HEK293 (cell line): Measurements from ENCODE around the gene DCAF15.

Experiments used
- CTCF ChIA-PET: fragments of 350-600 bp; formaldehyde crosslinking; extraction: SDS; loops from one replicate; lab custom pipeline; 2021; ENCODE audit warnings: antibody characterized with exemption; lab: Yijun Ruan, JAX
- POLR2A ChIA-PET: fragments of 300-600 bp; formaldehyde crosslinking; extraction: SDS; loops from one replicate; lab custom pipeline; 2020; ENCODE audit warnings: antibody characterized with exemption, inconsistent platforms; lab: Yijun Ruan, JAX
- H3K27ac ChIP-seq: fragments of 200-500 bp; sonication (Bioruptor generic); 2 replicates; pipeline ENCODE4 v1.5.1; 2014; ENCODE audit warnings: low read depth, low read length, control low read depth, inconsistent platforms; ENCODE audit errors: extremely low read depth
- H3K36me3 ChIP-seq, 2 experiments: fragments of 200-500 bp in 1 of 2; sonication (Bioruptor generic) in 1 of 2; 1 replicate in 1 of 2; 2 replicates in 1 of 2; pipeline ENCODE4 v1.5.1; 2014 to 2017; ENCODE audit warnings: inconsistent platforms in 2 of 2, low read length in 2 of 2; ENCODE audit not compliant: control insufficient read depth in 2 of 2, insufficient read depth in 1 of 2
- H3K4me1 ChIP-seq: fragments of 200-500 bp; sonication (Bioruptor generic); 2 replicates; pipeline ENCODE4 v1.5.1; 2014; ENCODE audit warnings: mild to moderate bottlenecking, low read length, inconsistent platforms; ENCODE audit not compliant: control insufficient read depth, insufficient read depth
- H3K4me3 ChIP-seq: 2 replicates; pipeline ENCODE4 v1.5.1; 2011; ENCODE audit warnings: low read depth, mild to moderate bottlenecking, control low read depth, low read length, moderate library complexity
- H3K9me3 ChIP-seq: fragments of 200-500 bp; sonication (Bioruptor generic); 2 replicates; pipeline ENCODE4 v1.5.1; 2014; ENCODE audit warnings: low read depth, low read length, inconsistent platforms; ENCODE audit not compliant: control insufficient read depth, insufficient read depth
- BCL11B ChIP-seq: fragments of 450-650 bp; formaldehyde crosslinking; IDR thresholded peaks from 2 replicates; pipeline ENCODE4 v1.5.1; 2016; ENCODE audit warnings: low read depth, missing biosample characterization, missing genetic modification characterization
- ELK4 ChIP-seq: IDR thresholded peaks from 2 replicates; pipeline ENCODE4 v1.6.1; 2011; ENCODE audit warnings: mild to moderate bottlenecking, low read depth, low read length, borderline replicate concordance
- HIC1 ChIP-seq: fragments of 450-650 bp; formaldehyde crosslinking; IDR thresholded peaks from 2 replicates; pipeline ENCODE4 v1.5.1; 2016; ENCODE audit warnings: missing biosample characterization, missing genetic modification characterization
- PATZ1 ChIP-seq: fragments of 450-650 bp; formaldehyde crosslinking; IDR thresholded peaks from 2 replicates; pipeline ENCODE4 v1.5.1; 2016; ENCODE audit warnings: missing biosample characterization, missing genetic modification characterization
- PRDM6 ChIP-seq: fragments of 450-650 bp; formaldehyde crosslinking; IDR thresholded peaks from 2 replicates; pipeline ENCODE4 v1.5.1; 2017; ENCODE audit warnings: missing biosample characterization, missing genetic modification characterization
- REST ChIP-seq: fragments of 450-650 bp; formaldehyde crosslinking; IDR thresholded peaks from 2 replicates; pipeline ENCODE4 v1.5.1; 2016; ENCODE audit warnings: missing biosample characterization, missing genetic modification characterization
- SP2 ChIP-seq: fragments of 450-650 bp; formaldehyde crosslinking; IDR thresholded peaks from 2 replicates; pipeline ENCODE4 v1.5.1; 2016; ENCODE audit warnings: missing biosample characterization, missing genetic modification characterization
- ZBTB7A ChIP-seq: fragments of 450-650 bp; formaldehyde crosslinking; IDR thresholded peaks from 2 replicates; pipeline ENCODE4 v1.5.1; 2016; ENCODE audit warnings: low read depth, missing biosample characterization, missing genetic modification characterization
- ZEB2 ChIP-seq: fragments of 450-650 bp; formaldehyde crosslinking; IDR thresholded peaks from 2 replicates; pipeline ENCODE4 v1.5.1; 2016; ENCODE audit warnings: missing biosample characterization, missing genetic modification characterization
- ZIC2 ChIP-seq: fragments of 450-650 bp; formaldehyde crosslinking; IDR thresholded peaks from 2 replicates; pipeline ENCODE4 v1.5.1; 2016; ENCODE audit warnings: missing biosample characterization, missing genetic modification characterization
- ZNF416 ChIP-seq: fragments of 450-650 bp; formaldehyde crosslinking; IDR thresholded peaks from 2 replicates; pipeline ENCODE4 v1.5.1; 2016; ENCODE audit warnings: missing biosample characterization, missing genetic modification characterization
- ZNF513 ChIP-seq: fragments of 450-650 bp; IDR thresholded peaks from 2 replicates; pipeline ENCODE4 v1.5.1; 2018; ENCODE audit warnings: missing biosample characterization, missing genetic modification characterization
- ZNF600 ChIP-seq: fragments of 450-650 bp; formaldehyde crosslinking; IDR thresholded peaks from 2 replicates; pipeline ENCODE4 v1.5.1; 2016; ENCODE audit warnings: missing biosample characterization, missing genetic modification characterization
- ZNF660 ChIP-seq: fragments of 450-650 bp; IDR thresholded peaks from 2 replicates; pipeline ENCODE4 v1.5.1; 2018; ENCODE audit warnings: missing biosample characterization, mild to moderate bottlenecking, missing genetic modification characterization
- ZNF837 ChIP-seq: fragments of 450-650 bp; formaldehyde crosslinking; IDR thresholded peaks from 2 replicates; pipeline ENCODE4 v1.5.1; 2016; ENCODE audit warnings: missing biosample characterization, missing genetic modification characterization
- ZSCAN4 ChIP-seq: fragments of 450-650 bp; formaldehyde crosslinking; IDR thresholded peaks from 2 replicates; pipeline ENCODE4 v1.5.1; 2017; ENCODE audit warnings: missing biosample characterization, missing genetic modification characterization

The DCAF15 gene

GRCh38 chr19:13935765-13936510 is 16.4 kb upstream of the DCAF15 start (continued):
- TF ChIP-seq ZNF513 (tag by site-specific recombination) (no peak), ZNF600 (tag by site-specific recombination) (no peak)

- Histone ChIP-seq H3K9me3 (no peaks in the 10 kb centered on the region), H3K27ac (no peak overlapping the region), H3K4me1 (no peaks in the 10 kb centered on the region), H3K36me3 (no peaks in the 10 kb centered on the region; a peak in 1 of 3 replicates), H3K4me3 (no peak overlapping the region)
- ChIA-PET CTCF (interaction anchor here (0.6 kb wide), 1 partner anchor 17 kb away, joined by 4 read pairs; no protein-coding TSS in a partner anchor), POLR2A (interaction anchor here (0.6 to 1.1 kb wide), 2 partner anchors 17 to 37 kb away, joined by 3 to 5 read pairs; no protein-coding TSS in a partner anchor)
- no peak for TF ChIP-seq PRDM6
- TF ChIP-seq ELK4 = no peak
- TF ChIP-seq ZNF416 = no peak
- TF ChIP-seq SP2 = peak; percentile 22; the same call in 1 of the 2 replicates
- TF ChIP-seq ZSCAN4 (tag by site-specific recombination) = no peak
- 0 out of 2 replicates have a peak, but pooled peaks have one; percentile 23 for TF ChIP-seq ZBTB7A (tag by site-specific recombination)
- TF ChIP-seq ZNF837 (tag by site-specific recombination) = no peak
- no peak for TF ChIP-seq ZIC2 (tag by site-specific recombination)
- no peak for TF ChIP-seq HIC1 (tag by site-specific recombination)
- peak; percentile 98 for TF ChIP-seq ZNF600 (tag by site-specific recombination)
- TF ChIP-seq ZEB2 (tag by site-specific recombination) = no peak
- TF ChIP-seq PATZ1 (tag by site-specific recombination) = 0 out of 2 replicates have a peak, but pooled peaks have one; percentile 28
- TF ChIP-seq ZNF660 (tag by site-specific recombination) = no peak
- no peak for TF ChIP-seq REST (tag by site-specific recombination)
- no peak for TF ChIP-seq BCL11B (tag by site-specific recombination)
These were observed 14.6 kb upstream of the DCAF15 start for GRCh38 chr19:13937479-13938300.
